Liver (tissue), 9 donors: Measurements from ENCODE around the gene CRACDL. TPM values are rescaled to one million over a fixed set of nuclear protein-coding genes. Genes with fewer than 3 reads are reported as not detected.

ENCODE experiments used
- DNase-seq: peaks from one replicate; pipeline ENCODE4 v3.0.0-alpha.2; 2017; ENCODE audit warnings: low spot score
- H3K27ac ChIP-seq, 2 donors: one replicate each; pipeline ENCODE4 v1.7.0; 2013; ENCODE audit warnings: inconsistent platforms in 2 of 2, low read length in 2 of 2, control low read depth in 1 of 2, low read depth in 1 of 2, mild to moderate bottlenecking in 1 of 2
- H3K27me3 ChIP-seq, 4 donors: one replicate each; pipeline versions ENCODE4 v1.6.1 to v1.7.0; 2013; ENCODE audit warnings: low read length in 3 of 4, inconsistent platforms in 1 of 4, mild to moderate bottlenecking in 1 of 4, moderate library complexity in 1 of 4; ENCODE audit not compliant: control insufficient read depth in 4 of 4, insufficient read depth in 4 of 4
- H3K36me3 ChIP-seq, 4 donors: one replicate each; pipeline versions ENCODE4 v1.6.1 to v1.7.0; 2013; ENCODE audit warnings: low read length in 3 of 4, mild to moderate bottlenecking in 3 of 4, low read depth in 1 of 4, moderate library complexity in 1 of 4; ENCODE audit not compliant: control insufficient read depth in 4 of 4, insufficient read depth in 3 of 4
- H3K4me1 ChIP-seq, 4 donors: one replicate each; pipeline versions ENCODE4 v1.6.1 to v1.7.0; 2013; ENCODE audit warnings: low read length in 3 of 4, mild to moderate bottlenecking in 3 of 4, moderate library complexity in 1 of 4; ENCODE audit not compliant: control insufficient read depth in 4 of 4, insufficient read depth in 4 of 4
- H3K4me3 ChIP-seq, 3 donors: one replicate each; pipeline versions ENCODE4 v1.6.1 to v1.7.0; 2013; ENCODE audit warnings: low read length in 3 of 3, control low read depth in 1 of 3, low read depth in 1 of 3, mild to moderate bottlenecking in 1 of 3
- H3K9ac ChIP-seq, 2 donors: one replicate each; pipeline ENCODE4 v1.7.0; 2013; ENCODE audit warnings: low read length in 2 of 2, mild to moderate bottlenecking in 2 of 2, moderate library complexity in 2 of 2, control low read depth in 1 of 2, low read depth in 1 of 2
- H3K9me3 ChIP-seq, 4 donors: one replicate each; pipeline versions ENCODE4 v1.6.1 to v1.7.0; 2013; ENCODE audit warnings: low read length in 3 of 4; ENCODE audit not compliant: control insufficient read depth in 4 of 4
- FOXA1 ChIP-seq: IDR thresholded peaks from 2 replicates; pipeline ENCODE4 v1.6.1; 2016; ENCODE audit warnings: antibody characterized with exemption
- FOXA2 ChIP-seq: IDR thresholded peaks from 2 replicates; pipeline ENCODE4 v1.6.1; 2016; ENCODE audit warnings: antibody characterized with exemption
- GABPA ChIP-seq, 2 donors: IDR thresholded peaks in 1 of 2; conservative IDR thresholded peaks in 1 of 2; 2 replicates each; pipeline ENCODE4 v1.6.1; 2016; ENCODE audit warnings: antibody characterized with exemption in 2 of 2, mild to moderate bottlenecking in 1 of 2, moderate library complexity in 1 of 2
- HNF4A ChIP-seq, 2 donors: conservative IDR thresholded peaks; 2 replicates each; pipeline ENCODE4 v1.6.1; 2016; ENCODE audit warnings: antibody characterized with exemption in 2 of 2, mild to moderate bottlenecking in 2 of 2
- HNF4G ChIP-seq: IDR thresholded peaks from 2 replicates; pipeline ENCODE4 v1.6.1; 2016; ENCODE audit warnings: antibody characterized with exemption
- JUND ChIP-seq, 2 donors: IDR thresholded peaks; 2 replicates each; pipeline ENCODE4 v1.6.1; 2016; ENCODE audit warnings: antibody characterized with exemption in 2 of 2
- NR2F2 ChIP-seq: IDR thresholded peaks from 2 replicates; pipeline ENCODE4 v1.6.1; 2016; ENCODE audit warnings: antibody characterized with exemption
- RAD21 ChIP-seq, 2 donors: IDR thresholded peaks; 2 replicates each; pipeline ENCODE4 v1.6.1; 2016; ENCODE audit warnings: antibody characterized with exemption in 2 of 2, mild to moderate bottlenecking in 2 of 2
- RXRA ChIP-seq, 2 donors: IDR thresholded peaks; 2 replicates each; pipeline ENCODE4 v1.6.1; 2017 to 2018; ENCODE audit warnings: antibody characterized with exemption in 2 of 2, mild to moderate bottlenecking in 1 of 2
- SP1 ChIP-seq: IDR thresholded peaks from 2 replicates; pipeline ENCODE4 v1.6.1; 2018; ENCODE audit warnings: antibody characterized with exemption, mild to moderate bottlenecking
- TAF1 ChIP-seq: conservative IDR thresholded peaks from 2 replicates; pipeline ENCODE4 v1.6.1; 2016; ENCODE audit warnings: antibody characterized with exemption, mild to moderate bottlenecking
- YY1 ChIP-seq: IDR thresholded peaks from 2 replicates; pipeline ENCODE4 v1.6.1; 2016; ENCODE audit warnings: antibody characterized with exemption, mild to moderate bottlenecking
- ZBTB33 ChIP-seq: IDR thresholded peaks from 2 replicates; pipeline ENCODE4 v1.6.1; 2016; ENCODE audit warnings: antibody characterized with exemption
- WGBS: extraction: QIAGEN DNeasy Blood & Tissue Kit; methylation state at CpG from one replicate; pipeline ENCODE4 v1.1.7; 2013; 5-methylcytosine and 5-hydroxymethylcytosine counted together
- polyA plus RNA-seq, 2 donors: library from polyadenylated mRNA; stranded (reverse) in 1 of 2; unstranded in 1 of 2; fragments of 200-250 nt in 1 of 2; fragments of >200 nt in 1 of 2; fragmentation: Nextera tagmentation in 1 of 2; extraction: Ambion mirVana in 1 of 2; gene quantifications; one replicate each; pipeline versions ENCODE4 v1.2.1 to v1.2.3, GENCODE V29; 2013 to 2015
- total RNA-seq, 2 donors: library from RNA; depleted of rRNA; stranded (reverse); fragments of >200 nt; gene quantifications; one replicate each; pipeline ENCODE4 v1.2.3, GENCODE V29; 2014
- TF ChIP-seq, protein P1 (sequence below): IDR thresholded peaks from 2 replicates; pipeline ENCODE4 v1.6.1; 2016; ENCODE audit warnings: antibody characterized with exemption
- TF ChIP-seq, protein P2 (sequence below): IDR thresholded peaks from 2 replicates; pipeline ENCODE4 v1.6.1; 2016; ENCODE audit warnings: antibody characterized with exemption
- TF ChIP-seq, protein P3 (sequence below): fragments of 150-350 bp; IDR thresholded peaks from 2 replicates; pipeline ENCODE4 v1.5.1; 2017; ENCODE audit warnings: improper control_type of control experiment, low read depth, low read length; ENCODE audit not compliant: missing input control
- TF ChIP-seq, protein P4 (sequence below): IDR thresholded peaks from 2 replicates; pipeline ENCODE4 v1.6.1; 2016; ENCODE audit warnings: antibody characterized with exemption, mild to moderate bottlenecking
- donor health status: healthy.
- donor health status: healthy.
- donor health status: healthy.
- donor health status: healthy.
- donor health status: healthy.

The CRACDL gene
- total and polyA plus RNA-seq, 4 donors, result 0.13 to 0.46 (median 0.29) TPM

DNA sequence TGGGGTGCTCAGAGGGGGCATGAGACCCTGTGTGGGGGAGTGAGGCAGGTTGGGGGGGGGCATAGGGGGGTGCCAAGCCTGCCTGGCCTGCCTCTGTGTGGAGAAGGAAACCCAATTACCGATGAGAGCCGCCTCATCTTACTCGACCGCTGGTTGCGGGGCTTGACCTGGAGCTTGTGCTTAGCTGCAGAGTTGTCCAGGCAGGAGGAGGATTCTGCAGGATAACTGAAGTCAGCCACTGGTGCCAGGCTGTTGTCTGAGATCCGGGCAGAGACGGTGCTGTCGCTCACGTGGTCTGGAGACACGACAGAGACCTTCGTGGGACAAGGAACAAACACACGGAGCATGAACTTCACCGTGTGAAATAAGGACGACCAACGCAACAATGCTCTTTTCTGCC, 109.2 kb downstream of the CRACDL start:
- no peak overlapping the region for H3K9ac ChIP-seq
- WGBS, result 90% methylated on average over 15 of the region's 15 CpGs
- no peaks in the 10 kb centered on the region for H3K27me3 ChIP-seq
- no peak overlapping the region for H3K27ac ChIP-seq
- H3K4me3 ChIP-seq, result no peak overlapping the region
- H3K9me3 ChIP-seq, result no peaks in the 10 kb centered on the region
- TF ChIP-seq TAF1, result no peak
- TF ChIP-seq SP1, result no peak
- no peak for TF ChIP-seq GABPA (IDR thresholded peaks at IDR 0.05 in 1 of 2, conservative IDR thresholded peaks at IDR 0.05 in 1 of 2)
- TF ChIP-seq FOXA1, result no peak
- no peak for TF ChIP-seq HNF4A (conservative IDR thresholded peaks at IDR 0.05)
- no peak for TF ChIP-seq YY1
- TF ChIP-seq, protein P1, sequence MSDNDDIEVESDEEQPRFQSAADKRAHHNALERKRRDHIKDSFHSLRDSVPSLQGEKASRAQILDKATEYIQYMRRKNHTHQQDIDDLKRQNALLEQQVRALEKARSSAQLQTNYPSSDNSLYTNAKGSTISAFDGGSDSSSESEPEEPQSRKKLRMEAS, result no peak
- TF ChIP-seq JUND (IDR thresholded peaks at IDR 0.05), result no peak
- TF ChIP-seq, protein P2, sequence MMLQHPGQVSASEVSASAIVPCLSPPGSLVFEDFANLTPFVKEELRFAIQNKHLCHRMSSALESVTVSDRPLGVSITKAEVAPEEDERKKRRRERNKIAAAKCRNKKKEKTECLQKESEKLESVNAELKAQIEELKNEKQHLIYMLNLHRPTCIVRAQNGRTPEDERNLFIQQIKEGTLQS, result no peak
- TF ChIP-seq, protein P3, sequence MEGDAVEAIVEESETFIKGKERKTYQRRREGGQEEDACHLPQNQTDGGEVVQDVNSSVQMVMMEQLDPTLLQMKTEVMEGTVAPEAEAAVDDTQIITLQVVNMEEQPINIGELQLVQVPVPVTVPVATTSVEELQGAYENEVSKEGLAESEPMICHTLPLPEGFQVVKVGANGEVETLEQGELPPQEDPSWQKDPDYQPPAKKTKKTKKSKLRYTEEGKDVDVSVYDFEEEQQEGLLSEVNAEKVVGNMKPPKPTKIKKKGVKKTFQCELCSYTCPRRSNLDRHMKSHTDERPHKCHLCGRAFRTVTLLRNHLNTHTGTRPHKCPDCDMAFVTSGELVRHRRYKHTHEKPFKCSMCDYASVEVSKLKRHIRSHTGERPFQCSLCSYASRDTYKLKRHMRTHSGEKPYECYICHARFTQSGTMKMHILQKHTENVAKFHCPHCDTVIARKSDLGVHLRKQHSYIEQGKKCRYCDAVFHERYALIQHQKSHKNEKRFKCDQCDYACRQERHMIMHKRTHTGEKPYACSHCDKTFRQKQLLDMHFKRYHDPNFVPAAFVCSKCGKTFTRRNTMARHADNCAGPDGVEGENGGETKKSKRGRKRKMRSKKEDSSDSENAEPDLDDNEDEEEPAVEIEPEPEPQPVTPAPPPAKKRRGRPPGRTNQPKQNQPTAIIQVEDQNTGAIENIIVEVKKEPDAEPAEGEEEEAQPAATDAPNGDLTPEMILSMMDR, result no peak
- no peak for TF ChIP-seq RAD21 (IDR thresholded peaks at IDR 0.05)
- no peak for TF ChIP-seq FOXA2
- no peak for TF ChIP-seq RXRA (IDR thresholded peaks at IDR 0.05)
- TF ChIP-seq ZBTB33, result no peak
- no peak for TF ChIP-seq HNF4G
- TF ChIP-seq NR2F2, result no peak
- TF ChIP-seq, protein P4, sequence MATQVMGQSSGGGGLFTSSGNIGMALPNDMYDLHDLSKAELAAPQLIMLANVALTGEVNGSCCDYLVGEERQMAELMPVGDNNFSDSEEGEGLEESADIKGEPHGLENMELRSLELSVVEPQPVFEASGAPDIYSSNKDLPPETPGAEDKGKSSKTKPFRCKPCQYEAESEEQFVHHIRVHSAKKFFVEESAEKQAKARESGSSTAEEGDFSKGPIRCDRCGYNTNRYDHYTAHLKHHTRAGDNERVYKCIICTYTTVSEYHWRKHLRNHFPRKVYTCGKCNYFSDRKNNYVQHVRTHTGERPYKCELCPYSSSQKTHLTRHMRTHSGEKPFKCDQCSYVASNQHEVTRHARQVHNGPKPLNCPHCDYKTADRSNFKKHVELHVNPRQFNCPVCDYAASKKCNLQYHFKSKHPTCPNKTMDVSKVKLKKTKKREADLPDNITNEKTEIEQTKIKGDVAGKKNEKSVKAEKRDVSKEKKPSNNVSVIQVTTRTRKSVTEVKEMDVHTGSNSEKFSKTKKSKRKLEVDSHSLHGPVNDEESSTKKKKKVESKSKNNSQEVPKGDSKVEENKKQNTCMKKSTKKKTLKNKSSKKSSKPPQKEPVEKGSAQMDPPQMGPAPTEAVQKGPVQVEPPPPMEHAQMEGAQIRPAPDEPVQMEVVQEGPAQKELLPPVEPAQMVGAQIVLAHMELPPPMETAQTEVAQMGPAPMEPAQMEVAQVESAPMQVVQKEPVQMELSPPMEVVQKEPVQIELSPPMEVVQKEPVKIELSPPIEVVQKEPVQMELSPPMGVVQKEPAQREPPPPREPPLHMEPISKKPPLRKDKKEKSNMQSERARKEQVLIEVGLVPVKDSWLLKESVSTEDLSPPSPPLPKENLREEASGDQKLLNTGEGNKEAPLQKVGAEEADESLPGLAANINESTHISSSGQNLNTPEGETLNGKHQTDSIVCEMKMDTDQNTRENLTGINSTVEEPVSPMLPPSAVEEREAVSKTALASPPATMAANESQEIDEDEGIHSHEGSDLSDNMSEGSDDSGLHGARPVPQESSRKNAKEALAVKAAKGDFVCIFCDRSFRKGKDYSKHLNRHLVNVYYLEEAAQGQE, result no peak
- no peak for DNase-seq
- no peaks in the 10 kb centered on the region for H3K36me3 ChIP-seq
- H3K4me1 ChIP-seq, result peaks cover 0 to 6% (median 0%) of the 10 kb centered on the region in 4 donors

- Histone ChIP-seq H3K9me3 (no peaks in the 10 kb centered on the region), H3K4me1 (peaks cover 0 to 6% (median 0%) of the 10 kb centered on the region in 4 donors), H3K4me3 (no peak overlapping the region), H3K27me3 (no peaks in the 10 kb centered on the region), H3K27ac (no peak overlapping the region), H3K36me3 (no peaks in the 10 kb centered on the region), H3K9ac (no peak overlapping the region)
- no peak for DNase-seq
- TF ChIP-seq, protein P1, result no peak
- TF ChIP-seq, protein P2, result no peak
- TF ChIP-seq, protein P4, result no peak
- TF ChIP-seq SP1, result no peak
- WGBS, result 96% methylated on average over 6 of the region's 6 CpGs
Observed at GRCh38 chr2:98825858-98826257, 110.2 kb downstream of the CRACDL start.
